Aorta (tissue), 5 donors: Measurements from ENCODE around the gene DCTN1. TPM values are rescaled to one million over a fixed set of nuclear protein-coding genes. Genes with fewer than 3 reads are reported as not detected.

Experiments
- ATAC-seq: fragments of 200-7000 bp; cut with Tn5 transposase; one replicate; pipeline ENCODE4 v1.9.1; 2022; ENCODE audit warnings: moderate library complexity; ENCODE audit not compliant: low FRiP score
- DNase-seq, 2 donors: peaks; one replicate each; pipeline ENCODE4 v3.0.0-alpha.2; 2020
- H3K27ac ChIP-seq, 2 donors: one replicate each; pipeline ENCODE4 v1.5.1; 2013; ENCODE audit warnings: low read length in 2 of 2, mild to moderate bottlenecking in 2 of 2, moderate library complexity in 2 of 2, control low read depth in 1 of 2, inconsistent platforms in 1 of 2, low read depth in 1 of 2
- H3K27me3 ChIP-seq, 2 donors: one replicate each; pipeline ENCODE4 v1.6.1; 2013; ENCODE audit warnings: control low read depth in 1 of 2, low read length in 1 of 2, mild to moderate bottlenecking in 1 of 2, moderate library complexity in 1 of 2; ENCODE audit not compliant: insufficient read depth in 2 of 2, control insufficient read depth in 1 of 2
- H3K36me3 ChIP-seq, 2 donors: one replicate each; pipeline ENCODE4 v1.6.1; 2013; ENCODE audit warnings: control low read depth in 1 of 2, low read length in 1 of 2, mild to moderate bottlenecking in 1 of 2; ENCODE audit not compliant: insufficient read depth in 2 of 2, control insufficient read depth in 1 of 2
- H3K4me1 ChIP-seq, 2 donors: one replicate each; pipeline ENCODE4 v1.6.1; 2013; ENCODE audit warnings: low read length in 2 of 2, control low read depth in 1 of 2, mild to moderate bottlenecking in 1 of 2, moderate library complexity in 1 of 2; ENCODE audit not compliant: insufficient read depth in 2 of 2, control insufficient read depth in 1 of 2
- H3K4me3 ChIP-seq, 2 donors: one replicate each; pipeline ENCODE4 v1.5.1; 2013; ENCODE audit warnings: low read length in 2 of 2, control low read depth in 1 of 2, mild to moderate bottlenecking in 1 of 2
- H3K9me3 ChIP-seq: one replicate; pipeline ENCODE4 v1.6.1; 2013; ENCODE audit warnings: mild to moderate bottlenecking, low read length; ENCODE audit not compliant: control insufficient read depth
- WGBS, 2 donors: extraction: QIAGEN DNeasy Blood & Tissue Kit; methylation state at CpG; one replicate each; pipeline ENCODE4 v1.1.7; 2013; 5-methylcytosine and 5-hydroxymethylcytosine counted together
- intact Hi-C, 2 donors: fragments of 100-400 bp; cut with DNase I; formaldehyde crosslinking; loops; one replicate each; pipeline versions ENCODE4 v1.14.2 to v1.15.0; 2022
- polyA plus RNA-seq, 2 donors: library from polyadenylated mRNA; stranded (reverse); fragments of 200-250 nt; gene quantifications; one replicate each; pipeline ENCODE4 v1.2.3, GENCODE V29; 2013
- total RNA-seq, 2 donors: library from RNA; stranded (reverse); fragmentation: NEBNext Ultra II Directional; extraction: Animal tissue kit (Norgen Biotek cat#: 25700); gene quantifications; one replicate each; pipeline ENCODE4 v1.2.1, GENCODE V29; 2021
- donor health status: healthy with polysubstance abuse.
- donor health status: Bipolar disorder and iron deficiency.
- donor health status: DM: no; HTN: no; CAD: no.
- donor health status: DM: no; HTN: no; CAD: no.
- donor health status: DM: yes; HTN: yes; CAD: no.

Gene DCTN1
- total and polyA plus RNA-seq, 4 donors, result 73.8 to 158 (median 123) TPM

- 95 to 98% methylated on average over 9 of the region's 9 CpGs for WGBS, 2 donors
- ATAC-seq, result no peak
- H3K27ac ChIP-seq, result no peak overlapping the region
- peaks cover 24 to 30% of the 10 kb centered on the region in 2 donors for H3K36me3 ChIP-seq
- intact Hi-C loops, result no loop called here
- no peak for DNase-seq
- no peaks in the 10 kb centered on the region for H3K27me3 ChIP-seq
- H3K4me3 ChIP-seq, result no peak overlapping the region
- H3K4me1 ChIP-seq, result no peaks in the 10 kb centered on the region
- no peaks in the 10 kb centered on the region for H3K9me3 ChIP-seq
These were observed 8.7 kb downstream of the DCTN1 start for GRCh38 chr2:74371421-74371820.

- intact Hi-C loops, result no loop called here
- Histone ChIP-seq H3K9me3 (no peaks in the 10 kb centered on the region), H3K4me3 (no peak overlapping the region), H3K27ac (no peak overlapping the region), H3K36me3 (peaks cover 24 to 40% of the 10 kb centered on the region in 2 donors), H3K4me1 (no peaks in the 10 kb centered on the region), H3K27me3 (no peaks in the 10 kb centered on the region)
- no peak for ATAC-seq
- WGBS, 2 donors, result 96 to 97% methylated on average over 7 of the region's 7 CpGs
- no peak for DNase-seq
These were observed 10.1 kb downstream of the DCTN1 start for GRCh38 chr2:74369976-74370375.

GRCh38 chr2:74368499-74368898 is 11.6 kb downstream of the DCTN1 start:
- no peak for ATAC-seq
- WGBS, 2 donors, result 90 to 92% methylated on average over 5 of the region's 5 CpGs
- Histone ChIP-seq H3K36me3 (peaks cover 31 to 43% of the 10 kb centered on the region in 2 donors), H3K4me3 (no peak overlapping the region), H3K4me1 (no peaks in the 10 kb centered on the region), H3K27me3 (no peaks in the 10 kb centered on the region), H3K27ac (no peak overlapping the region), H3K9me3 (no peaks in the 10 kb centered on the region)
- intact Hi-C loops, result no loop called here
- no peak for DNase-seq

GRCh38 chr2:74367789-74368188 is 12.3 kb downstream of the DCTN1 start:
- H3K4me1 ChIP-seq, result no peaks in the 10 kb centered on the region
- WGBS, 2 donors, result 95 to 96% methylated on average over 7 of the region's 7 CpGs
- H3K27ac ChIP-seq, result no peak overlapping the region
- H3K4me3 ChIP-seq, result no peak overlapping the region
- H3K9me3 ChIP-seq, result no peaks in the 10 kb centered on the region
- no peaks in the 10 kb centered on the region for H3K27me3 ChIP-seq
- ATAC-seq, result no peak
- no peak for DNase-seq
- intact Hi-C loops, result no loop called here
- H3K36me3 ChIP-seq, result peaks cover 32 to 45% of the 10 kb centered on the region in 2 donors

GRCh38 chr2:74366036-74366435 is 14.1 kb downstream of the DCTN1 start:
- 96% methylated on average over 3 of the region's 3 CpGs for WGBS, 2 donors
- intact Hi-C loops, result no loop called here
- no peak for DNase-seq

GRCh38 chr2:74364533-74365505 is 15.3 kb downstream of the DCTN1 start:
- H3K27me3 ChIP-seq, result no peaks in the 10 kb centered on the region
- H3K4me1 ChIP-seq, result no peaks in the 10 kb centered on the region
- ATAC-seq (no peak), DNase-seq (no peak)
- H3K27ac ChIP-seq, result no peak overlapping the region
- no peak overlapping the region for H3K4me3 ChIP-seq
- intact Hi-C loops, result no loop called here
- peaks cover 28 to 44% of the 10 kb centered on the region in 2 donors for H3K36me3 ChIP-seq
- 82% methylated on average over 8 of the region's 8 CpGs for WGBS, 2 donors
- H3K9me3 ChIP-seq, result no peaks in the 10 kb centered on the region

More at GRCh38 chr2:74366036-74366435, 14.1 kb downstream of the DCTN1 start:
- H3K36me3 ChIP-seq, result peaks cover 34 to 52% of the 10 kb centered on the region in 2 donors
- no peaks in the 10 kb centered on the region for H3K4me1 ChIP-seq
- no peak overlapping the region for H3K27ac ChIP-seq
- H3K27me3 ChIP-seq, result no peaks in the 10 kb centered on the region
- H3K9me3 ChIP-seq, result no peaks in the 10 kb centered on the region
- ATAC-seq, result no peak
- no peak overlapping the region for H3K4me3 ChIP-seq

- ATAC-seq (no peak), DNase-seq (no peak)
- WGBS, 2 donors, result 85 to 88% methylated on average over 11 of the region's 11 CpGs
- Histone ChIP-seq H3K36me3 (peaks cover 21 to 23% of the 10 kb centered on the region in 2 donors), H3K4me3 (no peak overlapping the region), H3K4me1 (no peaks in the 10 kb centered on the region), H3K9me3 (no peaks in the 10 kb centered on the region), H3K27me3 (no peaks in the 10 kb centered on the region), H3K27ac (no peak overlapping the region)
- intact Hi-C loops, result no loop called here
These were observed 18.8 kb downstream of the DCTN1 start for GRCh38 chr2:74361327-74361726.

- Histone ChIP-seq H3K4me1 (no peaks in the 10 kb centered on the region), H3K4me3 (no peak overlapping the region), H3K9me3 (no peaks in the 10 kb centered on the region), H3K36me3 (peaks cover 7 to 12% of the 10 kb centered on the region in 2 donors), H3K27me3 (no peaks in the 10 kb centered on the region), H3K27ac (no peak overlapping the region)
- intact Hi-C loops, result no loop called here
- DNase-seq (no peak), ATAC-seq (no peak)
These were observed 22.5 kb downstream of the DCTN1 start for GRCh38 chr2:74357627-74358026.

GRCh38 chr2:74349889-74350288 is 30.2 kb downstream of the DCTN1 start:
- DNase-seq (no peak), ATAC-seq (no peak)
- intact Hi-C loops, result no loop called here
- 88 to 95% methylated on average over 4 of the region's 4 CpGs for WGBS, 2 donors
- H3K4me1 ChIP-seq, result no peaks in the 10 kb centered on the region
- H3K4me3 ChIP-seq, result no peak overlapping the region
- H3K27me3 ChIP-seq, result no peaks in the 10 kb centered on the region
- H3K27ac ChIP-seq, result no peak overlapping the region
- no peaks in the 10 kb centered on the region for H3K36me3 ChIP-seq
- no peaks in the 10 kb centered on the region for H3K9me3 ChIP-seq
